ENCODE results near the gene DAPK2.

Gene DAPK2

DNA sequence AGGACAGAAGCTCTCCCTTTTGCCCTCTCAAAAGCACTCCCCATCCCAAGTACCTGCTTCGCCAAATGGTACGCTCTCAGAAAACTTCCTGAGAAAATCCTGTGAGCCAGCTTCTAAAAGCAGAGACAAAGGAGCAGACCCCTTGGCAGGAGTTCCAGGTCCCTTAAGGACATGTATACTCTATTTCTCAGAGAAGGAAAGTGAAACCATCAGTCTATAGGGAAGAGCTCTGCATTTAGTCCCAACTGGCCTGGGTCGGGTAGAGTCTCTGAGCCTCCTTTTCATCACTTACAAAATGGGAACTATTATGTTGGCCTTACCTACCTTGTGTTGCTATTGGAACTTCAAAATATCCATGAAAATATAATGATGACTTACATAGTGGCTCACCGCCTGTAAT lies 19.7 kb downstream of the DAPK2 start:
- CTCF ChIA-PET, result interaction anchor here (1.2 to 1.9 kb wide), 2 partner anchors 17 to 20 kb away, joined by 5 to 7 read pairs; partner anchors contain the start of gene DAPK2
- DNase-seq, result no peak
- Mint-ChIP-seq H3K4me3 (no peak overlapping the region), H3K9me3 (no peaks in the 10 kb centered on the region), H3K27me3 (peaks cover 14% of the 10 kb centered on the region), H3K27ac (no peak overlapping the region), H3K36me3 (no peaks in the 10 kb centered on the region), H3K4me1 (peaks cover 2% of the 10 kb centered on the region)

DNA sequence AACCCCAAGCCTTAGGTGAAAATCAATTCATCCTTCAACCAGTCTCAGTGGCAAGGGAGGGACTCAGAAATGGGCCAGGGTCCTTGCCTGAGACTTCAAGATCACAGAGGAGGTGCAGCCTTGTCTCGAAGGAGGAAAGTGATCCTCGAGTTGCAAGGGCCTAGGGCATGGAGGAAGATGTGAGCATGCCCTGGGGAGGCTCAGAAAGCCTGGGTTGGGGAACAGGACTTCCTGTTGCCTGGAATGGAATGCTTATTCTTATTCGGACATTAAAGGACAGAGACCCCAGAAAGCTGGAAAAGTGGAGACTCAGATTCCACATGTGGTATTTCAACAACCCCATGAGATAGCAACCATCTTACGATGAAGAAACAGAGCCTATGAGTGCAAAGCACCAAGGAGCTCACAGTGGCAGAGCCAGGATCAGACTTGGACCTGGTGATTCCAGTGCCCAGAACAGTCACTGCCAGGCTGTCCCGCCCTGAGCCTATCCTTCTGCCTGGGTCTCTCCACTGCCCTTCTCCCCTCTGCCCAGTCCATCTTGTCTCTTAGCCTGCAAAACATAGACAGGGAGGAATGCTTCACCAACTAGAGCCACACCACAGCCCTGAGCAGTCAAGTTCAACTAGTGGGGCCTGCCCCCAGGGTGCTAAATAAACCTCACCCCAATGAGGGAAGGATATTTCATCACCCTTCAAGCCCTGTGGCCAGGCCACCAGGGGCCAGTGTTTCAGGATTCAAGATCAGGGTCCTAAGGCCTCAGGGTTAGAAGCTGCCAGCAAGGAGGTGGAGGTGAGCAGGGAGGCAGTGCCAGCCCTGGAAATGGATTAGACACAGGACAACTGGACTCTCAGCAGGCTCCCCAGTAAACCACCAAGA lies 21.9 kb downstream of the DAPK2 start:
- Mint-ChIP-seq H3K4me3 (no peak overlapping the region), H3K27me3 (peaks cover 23% of the 10 kb centered on the region), H3K9me3 (peaks cover 5% of the 10 kb centered on the region), H3K36me3 (no peaks in the 10 kb centered on the region), H3K27ac (no peak overlapping the region), H3K4me1 (peaks cover 2% of the 10 kb centered on the region)
- CTCF ChIA-PET, result interaction anchor here (1.2 kb wide), 1 partner anchor 13 kb away, joined by 3 read pairs; no protein-coding TSS in a partner anchor
- no peak for DNase-seq

DNA sequence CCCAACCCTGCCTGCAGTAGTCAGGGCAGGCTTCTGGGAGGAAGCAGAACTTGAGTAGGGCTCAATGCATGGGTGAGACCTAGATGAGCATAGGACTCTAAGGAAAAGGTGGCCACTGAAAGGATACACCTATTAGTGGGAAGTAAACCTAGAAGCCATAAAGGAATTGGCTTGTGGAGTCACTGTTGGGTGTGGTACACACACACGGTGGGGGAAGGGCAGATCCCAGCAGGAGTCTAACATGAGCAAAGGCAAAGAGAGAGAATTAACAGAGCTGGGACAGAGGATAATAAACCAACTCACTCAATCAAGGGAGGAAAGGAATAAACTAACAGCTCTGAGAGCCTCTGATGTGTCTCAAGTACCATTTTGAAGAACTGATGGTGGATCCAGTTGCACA lies 23.1 kb downstream of the DAPK2 start:
- H3K9me3 Mint-ChIP-seq, result peaks cover 5% of the 10 kb centered on the region
- CTCF ChIA-PET, result no interaction called here
- no peak for DNase-seq
- H3K4me1 Mint-ChIP-seq, result peaks cover 2% of the 10 kb centered on the region
- H3K4me3 Mint-ChIP-seq, result no peak overlapping the region
- H3K36me3 Mint-ChIP-seq, result no peaks in the 10 kb centered on the region
- H3K27ac Mint-ChIP-seq, result no peak overlapping the region
- H3K27me3 Mint-ChIP-seq, result peaks cover 23% of the 10 kb centered on the region

DNA sequence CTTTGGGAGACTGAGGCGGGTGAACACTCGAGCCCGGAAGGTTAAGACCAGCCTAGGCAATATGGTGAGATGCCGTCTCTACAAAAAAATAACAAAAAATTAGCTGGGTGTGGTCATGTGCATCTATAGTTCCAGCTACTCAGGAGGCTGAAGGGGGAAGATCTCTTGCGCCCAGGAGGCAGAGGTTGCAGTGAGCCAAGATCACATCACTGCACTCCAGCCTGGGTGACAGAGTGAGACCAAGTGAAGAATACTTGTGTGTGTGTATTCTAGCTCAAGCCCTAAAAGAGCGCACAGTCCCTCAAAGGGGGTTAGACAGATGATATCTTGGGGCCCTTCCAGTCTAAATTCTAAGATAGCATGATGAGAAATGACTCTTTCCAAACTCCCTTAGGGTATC lies 23.7 kb downstream of the DAPK2 start:
- no peaks in the 10 kb centered on the region for H3K36me3 Mint-ChIP-seq
- peaks cover 5% of the 10 kb centered on the region for H3K9me3 Mint-ChIP-seq
- H3K4me3 Mint-ChIP-seq, result no peak overlapping the region
- CTCF ChIA-PET, result interaction anchor here (0.7 kb wide), 1 partner anchor 77 kb away, joined by 3 read pairs; no protein-coding TSS in a partner anchor
- H3K4me1 Mint-ChIP-seq, result peaks cover 2% of the 10 kb centered on the region
- no peak overlapping the region for H3K27ac Mint-ChIP-seq
- no peak for DNase-seq
- H3K27me3 Mint-ChIP-seq, result peaks cover 23% of the 10 kb centered on the region

DNA sequence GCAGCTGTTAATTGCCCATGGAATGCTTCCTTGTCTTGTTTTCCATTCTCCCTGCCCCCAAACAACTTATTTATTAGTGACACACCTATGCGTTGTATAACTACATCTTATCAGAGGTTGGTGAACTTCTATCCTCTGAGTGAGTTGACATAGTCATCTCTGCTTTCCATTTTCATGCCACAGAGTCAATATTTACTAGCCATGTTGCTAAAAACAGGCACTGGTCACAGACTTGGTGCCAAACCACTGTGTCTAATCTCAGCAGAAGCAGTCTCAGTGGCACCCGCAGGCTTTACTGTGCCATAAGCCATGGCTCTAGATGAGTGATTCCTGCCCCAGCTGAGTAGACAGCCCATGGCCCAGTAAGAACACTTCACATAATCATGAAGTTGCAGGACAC lies 26.5 kb downstream of the DAPK2 start:
- H3K27ac Mint-ChIP-seq, result no peak overlapping the region
- H3K9me3 Mint-ChIP-seq, result peaks cover 5% of the 10 kb centered on the region
- H3K4me3 Mint-ChIP-seq, result no peak overlapping the region
- no peak for DNase-seq
- H3K4me1 Mint-ChIP-seq, result peaks cover 2% of the 10 kb centered on the region
- peaks cover 23% of the 10 kb centered on the region for H3K27me3 Mint-ChIP-seq
- CTCF ChIA-PET, result no interaction called here
- H3K36me3 Mint-ChIP-seq, result no peaks in the 10 kb centered on the region

DNA sequence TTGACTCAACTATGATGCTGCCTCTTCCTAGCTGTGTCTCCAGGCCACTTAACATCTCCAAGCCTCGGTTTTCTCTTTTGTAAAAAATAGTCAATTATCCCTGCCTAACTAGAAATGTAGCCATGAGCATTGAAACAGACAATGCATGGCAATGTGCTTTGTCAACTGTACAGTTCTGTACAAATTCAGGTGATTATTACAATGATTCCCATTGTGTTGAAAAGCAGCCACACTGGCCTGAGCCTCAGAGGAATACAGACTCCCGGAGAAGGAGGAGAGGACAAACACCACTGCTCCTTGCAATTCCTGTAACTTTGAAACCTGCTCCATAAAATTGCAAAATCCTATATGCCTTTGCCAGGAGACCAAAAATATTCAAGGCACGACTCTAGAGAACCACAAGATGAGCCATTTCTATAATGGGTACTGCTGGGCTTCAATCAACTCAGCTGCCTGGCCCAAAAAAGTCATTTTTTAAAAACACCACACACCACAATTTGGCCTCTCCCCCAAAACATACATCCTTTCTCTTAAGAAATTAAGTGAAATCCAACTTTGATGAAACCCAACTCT lies 28.6 kb downstream of the DAPK2 start:
- H3K9me3 Mint-ChIP-seq, result peaks cover 5% of the 10 kb centered on the region
- CTCF ChIA-PET, result interaction anchor here (0.6 kb wide), 1 partner anchor 50 kb away, joined by 3 read pairs; no protein-coding TSS in a partner anchor
- peaks cover 11% of the 10 kb centered on the region for H3K27me3 Mint-ChIP-seq
- H3K4me3 Mint-ChIP-seq, result no peak overlapping the region
- H3K36me3 Mint-ChIP-seq, result no peaks in the 10 kb centered on the region
- H3K4me1 Mint-ChIP-seq, result peaks cover 8% of the 10 kb centered on the region
- no peak for DNase-seq
- no peak overlapping the region for H3K27ac Mint-ChIP-seq

DNA sequence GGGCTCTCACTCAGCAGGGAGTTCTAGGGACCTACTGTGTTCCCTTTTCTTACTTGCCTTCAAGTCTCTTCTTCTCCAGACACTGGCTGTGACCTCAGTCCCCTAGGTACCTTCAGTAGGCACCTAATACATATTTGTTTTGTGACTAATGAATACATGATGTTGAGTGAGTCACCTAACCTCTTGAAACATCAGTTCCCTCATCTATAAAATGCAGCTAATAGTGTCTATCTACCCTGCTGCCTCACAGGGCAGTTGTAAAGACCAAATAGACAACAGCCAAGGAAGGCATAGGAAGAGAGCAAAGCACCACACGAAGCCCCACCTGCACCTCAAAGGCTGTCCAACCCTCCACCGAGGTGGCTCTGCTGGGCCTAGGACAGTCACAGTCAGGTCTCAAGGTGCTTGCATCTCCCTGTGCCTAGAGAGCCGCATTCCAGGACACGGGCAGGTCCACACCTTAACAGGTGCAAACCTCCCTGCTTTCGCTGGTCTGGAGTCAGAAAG lies 29.1 kb downstream of the DAPK2 start:
- peaks cover 5% of the 10 kb centered on the region for H3K9me3 Mint-ChIP-seq
- no peak overlapping the region for H3K27ac Mint-ChIP-seq
- H3K27me3 Mint-ChIP-seq, result peaks cover 11% of the 10 kb centered on the region
- CTCF ChIA-PET, result interaction anchor here (0.6 kb wide), 1 partner anchor 50 kb away, joined by 3 read pairs; no protein-coding TSS in a partner anchor
- no peak overlapping the region for H3K4me3 Mint-ChIP-seq
- H3K36me3 Mint-ChIP-seq, result no peaks in the 10 kb centered on the region
- DNase-seq, result no peak
- H3K4me1 Mint-ChIP-seq, result peaks cover 8% of the 10 kb centered on the region

DNA sequence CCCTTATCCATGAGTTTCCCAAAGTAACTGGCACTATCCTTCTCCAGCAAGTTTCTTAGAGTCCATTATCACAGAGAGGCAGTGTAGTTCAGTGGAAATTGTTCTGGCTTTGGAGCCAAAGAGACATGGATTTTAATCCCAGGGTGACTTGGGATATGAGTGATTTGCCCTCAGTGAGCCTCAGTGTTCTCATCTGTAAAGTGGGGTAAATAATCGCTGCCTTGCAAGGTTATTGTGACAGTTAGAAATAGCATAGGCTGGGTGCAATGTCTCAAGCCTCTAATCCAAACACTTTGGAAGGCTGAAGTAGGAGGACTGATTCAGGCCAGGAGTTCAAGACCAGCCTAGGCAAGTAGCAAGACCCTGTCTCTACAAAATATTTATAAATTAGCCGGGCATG lies 30.0 kb downstream of the DAPK2 start:
- DNase-seq, result no peak
- CTCF ChIA-PET, result no interaction called here
- Mint-ChIP-seq H3K27me3 (peaks cover 6% of the 10 kb centered on the region), H3K36me3 (no peaks in the 10 kb centered on the region), H3K27ac (no peak overlapping the region), H3K4me1 (peaks cover 15% of the 10 kb centered on the region), H3K9me3 (peaks cover 5% of the 10 kb centered on the region), H3K4me3 (no peak overlapping the region)

DNA sequence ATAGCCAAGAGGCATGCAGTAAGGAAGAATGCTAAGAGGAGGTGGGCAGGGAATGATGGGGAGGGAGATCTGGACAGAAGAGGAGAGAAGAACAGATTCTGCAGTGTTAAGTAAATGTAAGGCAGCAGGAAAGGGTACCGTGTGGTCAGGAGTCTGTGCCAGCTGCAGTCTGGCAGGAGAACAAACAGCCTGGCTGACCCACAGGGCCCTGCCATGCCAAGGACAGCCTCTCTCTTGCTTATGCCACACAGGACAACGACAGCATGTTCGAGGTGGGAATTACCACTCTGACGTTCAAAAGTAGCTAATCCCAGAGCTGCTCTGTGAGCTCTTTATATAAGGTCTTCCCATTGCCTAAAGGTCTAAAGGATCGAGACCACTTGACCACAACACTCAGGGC lies 31.3 kb downstream of the DAPK2 start:
- CTCF ChIA-PET, result interaction anchor here (1.0 kb wide), 1 partner anchor 31 kb away, joined by 3 read pairs; the partner anchor contains the start of gene DAPK2
- Mint-ChIP-seq H3K9me3 (no peaks in the 10 kb centered on the region), H3K27ac (no peak overlapping the region), H3K4me1 (peaks cover 28% of the 10 kb centered on the region), H3K36me3 (no peaks in the 10 kb centered on the region), H3K4me3 (no peak overlapping the region), H3K27me3 (no peaks in the 10 kb centered on the region)
- no peak for DNase-seq

DNA sequence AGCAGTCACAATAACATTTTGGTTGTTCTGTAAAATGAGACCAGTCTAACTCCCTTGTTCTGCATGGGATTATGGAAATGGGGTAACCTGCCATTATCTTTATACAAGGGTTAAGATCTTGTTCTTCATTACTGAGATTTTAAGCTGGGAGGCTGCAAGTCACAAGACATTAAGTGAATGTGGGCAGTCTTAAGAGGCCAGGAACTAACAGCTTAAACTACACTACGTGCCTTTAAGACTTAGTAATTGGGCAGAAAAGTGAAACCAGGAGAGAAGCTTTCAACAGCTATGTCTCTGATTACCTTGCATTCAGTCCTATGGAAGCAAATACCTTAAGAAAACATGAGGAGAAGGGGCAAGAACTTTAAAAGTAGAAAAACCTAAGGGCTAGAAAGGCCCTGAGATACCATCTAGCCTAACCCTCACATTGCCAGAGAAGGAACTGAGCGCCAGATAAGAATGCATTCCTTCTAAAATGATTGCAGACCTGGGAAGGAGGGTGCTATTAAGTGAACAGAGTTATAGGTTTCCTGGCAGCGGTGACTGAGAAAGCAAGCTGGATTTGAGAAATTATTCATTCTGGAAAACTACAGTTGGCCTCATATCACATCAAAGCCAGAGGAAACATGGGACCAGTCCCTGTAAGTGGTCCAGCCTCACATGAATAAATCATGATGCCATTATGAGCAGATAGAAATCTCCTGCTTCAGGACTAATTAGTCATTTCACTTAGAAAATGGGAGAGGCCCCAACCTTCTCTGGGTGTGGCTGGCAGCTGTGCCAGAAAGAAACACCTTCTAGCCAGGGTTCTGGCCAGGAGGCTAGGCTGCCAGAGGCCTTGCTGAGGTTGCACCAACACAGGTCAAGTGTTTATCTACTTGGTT lies 32.9 kb downstream of the DAPK2 start:
- no peak overlapping the region for H3K4me3 Mint-ChIP-seq
- CTCF ChIA-PET, result interaction anchor here (1.0 to 1.1 kb wide), 2 partner anchors 44 to 68 kb away, joined by 3 read pairs; no protein-coding TSS in a partner anchor
- DNase-seq, result no peak
- H3K4me1 Mint-ChIP-seq, result peaks cover 41% of the 10 kb centered on the region
- H3K27me3 Mint-ChIP-seq, result no peaks in the 10 kb centered on the region
- H3K27ac Mint-ChIP-seq, result no peak overlapping the region
- no peaks in the 10 kb centered on the region for H3K9me3 Mint-ChIP-seq
- no peaks in the 10 kb centered on the region for H3K36me3 Mint-ChIP-seq

DNA sequence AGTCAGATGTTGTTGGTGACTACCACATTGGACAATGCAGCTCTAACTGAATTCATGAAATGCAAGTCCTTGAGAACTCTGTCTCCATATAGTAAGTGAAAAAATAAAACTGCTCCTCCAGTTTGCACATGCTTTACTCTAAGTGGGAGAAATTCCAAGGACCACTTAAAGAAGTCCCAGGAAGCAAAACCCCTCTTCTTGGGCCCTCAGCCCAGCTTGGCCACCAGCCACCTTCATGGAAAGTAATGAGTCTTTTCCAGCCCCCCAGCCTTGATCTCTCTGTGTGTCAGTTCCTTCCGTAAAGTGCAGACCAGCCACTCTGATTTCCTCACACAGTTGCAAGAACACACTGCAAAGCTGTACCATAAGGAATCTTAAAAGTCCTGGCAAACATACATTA lies 34.5 kb downstream of the DAPK2 start:
- Mint-ChIP-seq H3K9me3 (no peaks in the 10 kb centered on the region), H3K27me3 (peaks cover 4% of the 10 kb centered on the region), H3K27ac (peak overlapping the region; percentile 63), H3K36me3 (no peaks in the 10 kb centered on the region), H3K4me1 (peaks cover 41% of the 10 kb centered on the region), H3K4me3 (no peak overlapping the region)
- CTCF ChIA-PET, result interaction anchor here (0.8 to 3.4 kb wide), 8 partner anchors 20 to 259 kb away, joined by 3 to 32 read pairs (median 4); partner anchors contain the start of gene CIAO2A
- no peak for DNase-seq

DNA sequence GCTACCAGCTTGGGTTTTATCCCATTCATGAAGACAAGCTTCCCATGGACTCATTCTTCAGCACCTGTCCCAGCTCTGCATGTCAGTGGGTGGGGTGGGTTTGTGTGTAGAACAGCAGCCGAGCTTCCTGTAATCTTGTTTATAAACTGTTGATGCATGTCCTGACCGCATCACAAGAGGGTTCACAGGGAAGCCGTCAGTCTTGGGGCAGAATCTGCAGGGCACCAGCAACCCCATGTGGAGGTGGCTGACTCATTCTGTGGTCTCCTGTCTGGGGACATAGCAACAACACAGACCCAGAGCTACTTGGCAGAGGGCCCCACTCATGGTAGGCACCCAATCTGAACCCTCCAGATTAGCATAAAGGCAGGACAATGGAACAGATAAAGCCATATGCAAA lies 35.6 kb downstream of the DAPK2 start:
- H3K27me3 Mint-ChIP-seq, result peaks cover 4% of the 10 kb centered on the region
- peak overlapping the region; percentile 18 for H3K4me3 Mint-ChIP-seq
- CTCF ChIA-PET, result interaction anchor here (0.5 to 3.4 kb wide), 27 partner anchors 12 to 722 kb away, joined by 3 to 32 read pairs (median 4); partner anchors contain the start of genes CIAO2A, DAPK2 and HERC1
- H3K27ac Mint-ChIP-seq, result peak overlapping the region; percentile 91
- H3K36me3 Mint-ChIP-seq, result no peaks in the 10 kb centered on the region
- no peaks in the 10 kb centered on the region for H3K9me3 Mint-ChIP-seq
- H3K4me1 Mint-ChIP-seq, result peaks cover 41% of the 10 kb centered on the region
- peak; percentile 92 for DNase-seq

DNA sequence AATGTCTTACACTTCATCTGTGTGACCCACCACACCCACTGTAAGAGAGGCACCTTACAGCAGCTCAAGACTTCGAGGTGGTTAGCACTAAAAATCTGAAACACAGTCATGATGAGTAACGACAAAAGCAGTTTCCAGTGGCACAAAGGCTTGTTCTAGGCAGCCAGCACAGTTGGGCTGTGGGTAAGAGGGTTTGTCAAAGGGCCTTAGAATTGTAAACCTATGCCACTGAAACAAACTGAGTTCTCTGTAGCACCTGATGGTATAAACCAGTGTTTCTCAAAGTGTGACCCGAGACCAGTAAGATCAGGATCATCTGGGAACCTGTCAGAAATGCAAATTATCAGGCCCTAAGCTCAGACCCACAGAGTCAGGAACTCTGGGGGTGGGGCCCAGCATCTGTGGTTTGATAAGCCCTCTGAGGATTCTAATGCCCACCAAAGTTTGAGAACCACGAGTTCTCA lies 36.5 kb downstream of the DAPK2 start:
- Mint-ChIP-seq H3K36me3 (no peaks in the 10 kb centered on the region), H3K9me3 (no peaks in the 10 kb centered on the region), H3K27ac (peak overlapping the region; percentile 91), H3K4me3 (no peak overlapping the region), H3K4me1 (peaks cover 39% of the 10 kb centered on the region), H3K27me3 (peaks cover 9% of the 10 kb centered on the region)
- CTCF ChIA-PET, result interaction anchor here (0.8 to 3.4 kb wide), 16 partner anchors 10 to 400 kb away, joined by 3 to 32 read pairs (median 6); partner anchors contain the start of gene DAPK2
- DNase-seq, result peak; percentile 33
